HEK293 (cell line): ENCODE measurements around the gene CALB2.

Source experiments
- CTCF ChIA-PET: fragments of 350-600 bp; formaldehyde crosslinking; extraction: SDS; loops from one replicate; lab custom pipeline; 2021; ENCODE audit warnings: antibody characterized with exemption; lab: Yijun Ruan, JAX
- POLR2A ChIA-PET: fragments of 300-600 bp; formaldehyde crosslinking; extraction: SDS; loops from one replicate; lab custom pipeline; 2020; ENCODE audit warnings: antibody characterized with exemption, inconsistent platforms; lab: Yijun Ruan, JAX
- H3K27ac ChIP-seq: fragments of 200-500 bp; sonication (Bioruptor generic); 2 replicates; pipeline ENCODE4 v1.5.1; 2014; ENCODE audit warnings: low read depth, low read length, control low read depth, inconsistent platforms; ENCODE audit errors: extremely low read depth
- H3K36me3 ChIP-seq, 2 experiments: fragments of 200-500 bp in 1 of 2; sonication (Bioruptor generic) in 1 of 2; 1 replicate in 1 of 2; 2 replicates in 1 of 2; pipeline ENCODE4 v1.5.1; 2014 to 2017; ENCODE audit warnings: inconsistent platforms in 2 of 2, low read length in 2 of 2; ENCODE audit not compliant: control insufficient read depth in 2 of 2, insufficient read depth in 1 of 2
- H3K4me1 ChIP-seq: fragments of 200-500 bp; sonication (Bioruptor generic); 2 replicates; pipeline ENCODE4 v1.5.1; 2014; ENCODE audit warnings: mild to moderate bottlenecking, low read length, inconsistent platforms; ENCODE audit not compliant: control insufficient read depth, insufficient read depth
- H3K4me3 ChIP-seq: 2 replicates; pipeline ENCODE4 v1.5.1; 2011; ENCODE audit warnings: low read depth, mild to moderate bottlenecking, control low read depth, low read length, moderate library complexity
- H3K9me3 ChIP-seq: fragments of 200-500 bp; sonication (Bioruptor generic); 2 replicates; pipeline ENCODE4 v1.5.1; 2014; ENCODE audit warnings: low read depth, low read length, inconsistent platforms; ENCODE audit not compliant: control insufficient read depth, insufficient read depth
- EGR2 ChIP-seq: fragments of 450-650 bp; formaldehyde crosslinking; IDR thresholded peaks from 2 replicates; pipeline ENCODE4 v1.5.1; 2016; ENCODE audit warnings: low read depth, missing biosample characterization, missing genetic modification characterization
- PRDM6 ChIP-seq: fragments of 450-650 bp; formaldehyde crosslinking; IDR thresholded peaks from 2 replicates; pipeline ENCODE4 v1.5.1; 2017; ENCODE audit warnings: missing biosample characterization, missing genetic modification characterization
- REST ChIP-seq: fragments of 450-650 bp; formaldehyde crosslinking; IDR thresholded peaks from 2 replicates; pipeline ENCODE4 v1.5.1; 2016; ENCODE audit warnings: missing biosample characterization, missing genetic modification characterization
- SETDB1 ChIP-seq: IDR thresholded peaks from one replicate; pipeline ENCODE4 v1.6.1; 2017; ENCODE audit warnings: mild to moderate bottlenecking, low read length, moderate library complexity, mixed read lengths; ENCODE audit not compliant: insufficient read length
- YY2 ChIP-seq: fragments of 450-650 bp; formaldehyde crosslinking; IDR thresholded peaks from 2 replicates; pipeline ENCODE4 v1.5.1; 2016; ENCODE audit warnings: missing biosample characterization, missing genetic modification characterization
- ZBTB21 ChIP-seq: fragments of 450-650 bp; formaldehyde crosslinking; IDR thresholded peaks from 2 replicates; pipeline ENCODE4 v1.5.1; 2017; ENCODE audit warnings: missing biosample characterization, missing genetic modification characterization
- ZNF157 ChIP-seq: fragments of 450-650 bp; formaldehyde crosslinking; IDR thresholded peaks from 2 replicates; pipeline ENCODE4 v1.5.1; 2016; ENCODE audit warnings: missing biosample characterization, missing genetic modification characterization
- ZNF169 ChIP-seq: fragments of 450-650 bp; formaldehyde crosslinking; IDR thresholded peaks from 2 replicates; pipeline ENCODE4 v1.5.1; 2016; ENCODE audit warnings: missing biosample characterization, missing genetic modification characterization
- ZNF341 ChIP-seq: fragments of 450-650 bp; formaldehyde crosslinking; IDR thresholded peaks from 2 replicates; pipeline ENCODE4; 2016; ENCODE audit warnings: low read depth, missing biosample characterization, missing genetic modification characterization
- ZNF391 ChIP-seq: fragments of 450-650 bp; formaldehyde crosslinking; IDR thresholded peaks from 2 replicates; pipeline ENCODE4 v1.5.1; 2016; ENCODE audit warnings: low read depth, missing biosample characterization, missing genetic modification characterization, borderline replicate concordance
- ZNF398 ChIP-seq: fragments of 450-650 bp; formaldehyde crosslinking; IDR thresholded peaks from 2 replicates; pipeline ENCODE4 v1.5.1; 2017; ENCODE audit warnings: missing biosample characterization, missing genetic modification characterization
- ZNF529 ChIP-seq: fragments of 450-650 bp; formaldehyde crosslinking; IDR thresholded peaks from 2 replicates; pipeline ENCODE4 v1.5.1; 2017; ENCODE audit warnings: missing genetic modification characterization, missing biosample characterization; ENCODE audit not compliant: insufficient replicate concordance
- ZNF621 ChIP-seq: fragments of 450-650 bp; formaldehyde crosslinking; IDR thresholded peaks from 2 replicates; pipeline ENCODE4 v1.5.1; 2017; ENCODE audit warnings: missing biosample characterization, missing genetic modification characterization
- ZNF623 ChIP-seq: fragments of 450-650 bp; formaldehyde crosslinking; IDR thresholded peaks from 2 replicates; pipeline ENCODE4 v1.5.1; 2016; ENCODE audit warnings: missing biosample characterization, missing genetic modification characterization
- ZNF626 ChIP-seq: fragments of 450-650 bp; sonication (Bioruptor Pico); formaldehyde crosslinking; IDR thresholded peaks from 2 replicates; pipeline ENCODE4 v1.5.1; 2018; ENCODE audit warnings: missing biosample characterization, missing genetic modification characterization, inconsistent platforms
- ZNF701 ChIP-seq: fragments of 450-650 bp; formaldehyde crosslinking; IDR thresholded peaks from 2 replicates; pipeline ENCODE4 v1.5.1; 2016; ENCODE audit warnings: missing biosample characterization, missing genetic modification characterization
- ZNF747 ChIP-seq: fragments of 450-650 bp; formaldehyde crosslinking; IDR thresholded peaks from 2 replicates; pipeline ENCODE4 v1.5.1; 2016; ENCODE audit warnings: missing biosample characterization, missing genetic modification characterization
- ZNF76 ChIP-seq: fragments of 450-650 bp; formaldehyde crosslinking; IDR thresholded peaks from 2 replicates; pipeline ENCODE4; 2016; ENCODE audit warnings: low read depth, missing biosample characterization, missing genetic modification characterization, borderline replicate concordance
- ZNF791 ChIP-seq: fragments of 450-650 bp; formaldehyde crosslinking; IDR thresholded peaks from 2 replicates; pipeline ENCODE4 v1.5.1; 2016; ENCODE audit warnings: missing biosample characterization, missing genetic modification characterization
- ZNF792 ChIP-seq: fragments of 450-650 bp; formaldehyde crosslinking; IDR thresholded peaks from 2 replicates; pipeline ENCODE4 v1.5.1; 2016; ENCODE audit warnings: missing biosample characterization, missing genetic modification characterization
- ZSCAN4 ChIP-seq: fragments of 450-650 bp; formaldehyde crosslinking; IDR thresholded peaks from 2 replicates; pipeline ENCODE4 v1.5.1; 2017; ENCODE audit warnings: missing biosample characterization, missing genetic modification characterization

CALB2 gene

GRCh38 chr16:71402674-71403073 is 44.2 kb downstream of the CALB2 start (continued):
- TF ChIP-seq ZNF398 (tag by site-specific recombination) (no peak), PRDM6 (no peak), ZNF529 (tag by site-specific recombination) (no peak), ZSCAN4 (tag by site-specific recombination) (no peak), ZNF623 (tag by site-specific recombination) (no peak), ZNF792 (tag by site-specific recombination) (no peak)

- no peak overlapping the region for H3K27ac ChIP-seq
- CTCF ChIA-PET: interaction anchor here (0.5 to 0.7 kb wide), 3 partner anchors 8 to 57 kb away, joined by 3 read pairs; no protein-coding TSS in a partner anchor
Measured at GRCh38 chr16:71404364-71404763, 45.8 kb downstream of the CALB2 start.

GRCh38 chr16:71406316-71406715 is 47.8 kb downstream of the CALB2 start:
- CTCF ChIA-PET: interaction anchor here (0.5 to 0.9 kb wide), 2 partner anchors 93 to 137 kb away, joined by 3 read pairs; no protein-coding TSS in a partner anchor
- no peaks in the 10 kb centered on the region for H3K36me3 ChIP-seq
- H3K27ac ChIP-seq: no peak overlapping the region
- POLR2A ChIA-PET: no interaction called here
- no peaks in the 10 kb centered on the region for H3K4me1 ChIP-seq
- TF ChIP-seq ZNF747 (tag by site-specific recombination): no peak
- TF ChIP-seq ZNF157 (tag by site-specific recombination): no peak
- TF ChIP-seq ZNF391 (tag by site-specific recombination): no peak
- TF ChIP-seq SETDB1: no peak
- no peak for TF ChIP-seq ZNF341 (tag by site-specific recombination)
- no peak for TF ChIP-seq ZSCAN4 (tag by site-specific recombination)
- no peak for TF ChIP-seq ZNF621 (tag by site-specific recombination)
- TF ChIP-seq ZNF76: no peak
- no peak for TF ChIP-seq YY2 (tag by site-specific recombination)
- TF ChIP-seq ZNF626 (tag by site-specific recombination): no peak
- no peak for TF ChIP-seq ZNF169
- TF ChIP-seq REST: no peak
- no peak for TF ChIP-seq ZBTB21 (tag by site-specific recombination)
- no peak for TF ChIP-seq ZNF791 (tag by site-specific recombination)
- TF ChIP-seq EGR2: no peak
- TF ChIP-seq, all 188 proteins: peak for 0
- Histone ChIP-seq H3K9me3 (no peaks in the 10 kb centered on the region), H3K4me3 (no peak overlapping the region)

More at GRCh38 chr16:71404364-71404763, 45.8 kb downstream of the CALB2 start:
- H3K4me1 ChIP-seq: no peaks in the 10 kb centered on the region
- TF ChIP-seq ZNF701 (tag by site-specific recombination) (no peak), SETDB1 (peak; percentile 52)
- TF ChIP-seq, all 188 proteins: peak for 1
- Histone ChIP-seq H3K4me3 (no peak overlapping the region), H3K36me3 (no peaks in the 10 kb centered on the region), H3K9me3 (no peaks in the 10 kb centered on the region)
- POLR2A ChIA-PET: no interaction called here
